GM21447 (cell line): ENCODE measurements around the gene CHD2.

Experiments
- ATAC-seq: cut with Tn5 transposase; IDR thresholded peaks from one replicate; pipeline ENCODE4 v1.9.1; 2021; ENCODE audit not compliant: unreplicated experiment

Gene CHD2

GRCh38 chr15:92954578-92954977, 54.5 kb downstream of the CHD2 start:
- no peak for ATAC-seq

GRCh38 chr15:92955706-92956105, 55.6 kb downstream of the CHD2 start:
- ATAC-seq, result no peak

GRCh38 chr15:92958105-92958504, 58.0 kb downstream of the CHD2 start:
- no peak for ATAC-seq

GRCh38 chr15:92959219-92959618, 59.1 kb downstream of the CHD2 start:
- no peak for ATAC-seq

GRCh38 chr15:92960996-92961681, 61.0 kb downstream of the CHD2 start:
- no peak for ATAC-seq

GRCh38 chr15:92962914-92963313, 62.8 kb downstream of the CHD2 start:
- no peak for ATAC-seq

- no peak for ATAC-seq
These were observed 63.7 kb downstream of the CHD2 start for GRCh38 chr15:92963794-92964193.

- no peak for ATAC-seq
These were observed 69.0 kb downstream of the CHD2 start for GRCh38 chr15:92968926-92969651.

GRCh38 chr15:92970656-92971055, 70.5 kb downstream of the CHD2 start:
- ATAC-seq, result no peak

GRCh38 chr15:92971081-92971480, 71.0 kb downstream of the CHD2 start:
- no peak for ATAC-seq

- ATAC-seq, result no peak
These were observed 71.6 kb downstream of the CHD2 start for GRCh38 chr15:92971713-92972112.

GRCh38 chr15:92974183-92974915, 74.2 kb downstream of the CHD2 start:
- no peak for ATAC-seq

GRCh38 chr15:92979011-92979701, 79.0 kb downstream of the CHD2 start:
- no peak for ATAC-seq

GRCh38 chr15:92981333-92981732, 81.2 kb downstream of the CHD2 start:
- no peak for ATAC-seq

- no peak for ATAC-seq
These were observed 84.0 kb downstream of the CHD2 start for GRCh38 chr15:92984161-92984560.

- peak; percentile 80 for ATAC-seq
These were observed 89.3 kb downstream of the CHD2 start for GRCh38 chr15:92989470-92989869.

- no peak for ATAC-seq
These were observed 89.9 kb downstream of the CHD2 start for GRCh38 chr15:92990031-92990430.

GRCh38 chr15:92992720-92993119, 92.6 kb downstream of the CHD2 start:
- no peak for ATAC-seq

- no peak for ATAC-seq
These were observed 97.7 kb downstream of the CHD2 start for GRCh38 chr15:92997821-92998220.

- ATAC-seq, result no peak
These were observed 101.0 kb downstream of the CHD2 start for GRCh38 chr15:93001156-93001555.

- ATAC-seq, result no peak
These were observed 101.8 kb downstream of the CHD2 start for GRCh38 chr15:93001881-93002280.
